K562 (cell line): Measurements from ENCODE around the gene PLD3. TPM values are rescaled to one million over a fixed set of nuclear protein-coding genes. Genes with fewer than 3 reads are reported as not detected.

ENCODE experiments used
- BCOR ChIP-seq: fragments of 450-650 bp; IDR thresholded peaks from 2 replicates; pipeline ENCODE4 v1.6.1; 2016
- CAMTA2 ChIP-seq: fragments of 250-450 bp; sonication (Bioruptor Pico); conservative IDR thresholded peaks from 2 replicates; pipeline ENCODE4 v1.5.1; 2022
- CHD2 ChIP-seq: IDR thresholded peaks from 2 replicates; pipeline ENCODE4 v1.6.1; 2011; ENCODE audit warnings: low read depth, low read length
- EGR1 ChIP-seq: fragments of 450-650 bp; conservative IDR thresholded peaks from 2 replicates; pipeline ENCODE4 v1.6.1; 2017; ENCODE audit warnings: mild to moderate bottlenecking
- ELF1 ChIP-seq: fragments of 200-800 bp; sonication (Bioruptor generic); IDR thresholded peaks from 2 replicates; pipeline ENCODE4 v1.6.1; 2016; ENCODE audit warnings: missing genetic modification characterization, missing compliant biosample characterization
- EP300 ChIP-seq: IDR thresholded peaks from 2 replicates; pipeline ENCODE4 v1.6.1; 2012; ENCODE audit warnings: low read length, improper control_type of control experiment
- HIVEP1 ChIP-seq: fragments of 250-450 bp; sonication (Bioruptor Pico); IDR thresholded peaks from 2 replicates; pipeline ENCODE4 v1.4.0; 2020; ENCODE audit warnings: mild to moderate bottlenecking
- HOXB6 ChIP-seq: fragments of 250-450 bp; sonication (Bioruptor Pico); IDR thresholded peaks from 2 replicates; pipeline ENCODE4 v1.5.1; 2022; ENCODE audit warnings: mild to moderate bottlenecking, borderline replicate concordance
- ILK ChIP-seq: fragments of 450-650 bp; IDR thresholded peaks from 2 replicates; pipeline ENCODE4 v1.6.1; 2016; ENCODE audit warnings: missing genetic modification characterization, low read depth, mild to moderate bottlenecking, missing compliant biosample characterization, moderate library complexity, borderline replicate concordance
- NR2C2 ChIP-seq, 2 experiments: fragments of 200-800 bp in 1 of 2; sonication (Bioruptor generic) in 1 of 2; sonication (generic) in 1 of 2; formaldehyde crosslinking in 1 of 2; IDR thresholded peaks; 2 replicates each; pipeline versions ENCODE4 v1.6.1 to v1.8.0; 2016 to 2022; ENCODE audit warnings: mild to moderate bottlenecking in 1 of 2, missing compliant biosample characterization in 1 of 2, missing genetic modification characterization in 1 of 2, missing genetic modification reagents in 1 of 2
- POLR2AphosphoS2 ChIP-seq: IDR thresholded peaks from 2 replicates; pipeline ENCODE4 v1.6.1; 2012; ENCODE audit warnings: low read length, improper control_type of control experiment
- POLR3A ChIP-seq: IDR thresholded peaks from 2 replicates; pipeline ENCODE4 v1.6.1; 2011; ENCODE audit warnings: borderline replicate concordance, mild to moderate bottlenecking, moderate library complexity; ENCODE audit not compliant: insufficient read length, insufficient read depth; ENCODE audit errors: extremely low read depth
- RBM14 ChIP-seq: fragments of 200-400 bp; formaldehyde crosslinking; IDR thresholded peaks from 2 replicates; pipeline ENCODE4 v1.6.1; 2018; ENCODE audit warnings: low read depth, mild to moderate bottlenecking, low read length, moderate library complexity, borderline replicate concordance; ENCODE audit not compliant: insufficient read depth
- SMAD4 ChIP-seq: fragments of 250-450 bp; sonication (Bioruptor Pico); conservative IDR thresholded peaks from 2 replicates; pipeline ENCODE4 v1.8.0; 2021; ENCODE audit warnings: inconsistent platforms, mild to moderate bottlenecking, moderate library complexity
- SP2 ChIP-seq: IDR thresholded peaks from 2 replicates; pipeline ENCODE4 v1.6.1; 2011; ENCODE audit warnings: mild to moderate bottlenecking, low read depth, low read length, moderate library complexity; ENCODE audit not compliant: poor library complexity, severe bottlenecking; ENCODE audit errors: extremely low read depth
- TEAD2 ChIP-seq: fragments of 450-650 bp; IDR thresholded peaks from 2 replicates; pipeline ENCODE4 v1.6.1; 2016; ENCODE audit warnings: missing genetic modification characterization, control low read depth, missing compliant biosample characterization
- ZC3H8 ChIP-seq: fragments of 450-650 bp; IDR thresholded peaks from 2 replicates; pipeline ENCODE4 v1.6.1; 2017
- ZFPM2 ChIP-seq: fragments of 250-450 bp; sonication (Bioruptor Pico); IDR thresholded peaks from 2 replicates; pipeline ENCODE4 v1.5.1; 2022; ENCODE audit warnings: mild to moderate bottlenecking
- ZNF140 ChIP-seq: fragments of 250-450 bp; sonication (Bioruptor Pico); IDR thresholded peaks from 2 replicates; pipeline ENCODE4 v1.8.0; 2021; ENCODE audit warnings: moderate library complexity, mild to moderate bottlenecking, inconsistent platforms
- ZNF324 ChIP-seq: fragments of 250-450 bp; sonication (Bioruptor Pico); IDR thresholded peaks from 2 replicates; pipeline ENCODE4 v1.4.0; 2020; ENCODE audit warnings: mild to moderate bottlenecking
- ZNF41 ChIP-seq: fragments of 250-450 bp; sonication (Bioruptor Pico); conservative IDR thresholded peaks from 2 replicates; pipeline ENCODE4 v1.4.0; 2020; ENCODE audit warnings: mild to moderate bottlenecking
- ZNF695 ChIP-seq: fragments of 450-650 bp; formaldehyde crosslinking; IDR thresholded peaks from 2 replicates; pipeline ENCODE4 v1.4.0; 2020; ENCODE audit warnings: mild to moderate bottlenecking, moderate library complexity
- polyA plus RNA-seq, 8 experiments: library from polyadenylated mRNA; depleted of rRNA in 4 of 8; stranded (reverse) in 5 of 8; unstranded in 3 of 8; fragments of >200 nt; fragmentation: Nextera tagmentation in 2 of 8; fragmentation: Illumina TruSeq in 1 of 8; extraction: Ambion mirVana in 2 of 8; extraction: Trizol in 1 of 8; gene quantifications; 2 replicates each; pipeline versions ENCODE4 v1.2.1 to v1.2.3, GENCODE V29; 2011 to 2014; ENCODE audit warnings: inconsistent platforms in 1 of 8, missing spikeins in 1 of 8
- total RNA-seq, 7 experiments: library from RNA; depleted of rRNA in 6 of 7; stranded (reverse); fragments of >200 nt in 6 of 7; fragmentation: Illumina TruSeq in 2 of 7; extraction: Trizol in 2 of 7; gene quantifications; 2 replicates each; pipeline versions ENCODE4 v1.2.1 to v1.2.3, GENCODE V29; 2011 to 2021; ENCODE audit warnings: low replicate concordance in 1 of 7
- TF ChIP-seq, protein P1 (sequence below): fragments of 250-450 bp; sonication (Bioruptor Pico); IDR thresholded peaks from 2 replicates; pipeline ENCODE4 v1.5.0; 2021
- TF ChIP-seq, protein P2 (sequence below): fragments of 250-450 bp; sonication (Bioruptor Pico); IDR thresholded peaks from 2 replicates; pipeline ENCODE4 v1.5.0; 2020; ENCODE audit warnings: mild to moderate bottlenecking, borderline replicate concordance
- TF ChIP-seq, protein P3 (sequence below): fragments of 450-650 bp; formaldehyde crosslinking; IDR thresholded peaks from 2 replicates; pipeline ENCODE4 v1.4.0; 2020; ENCODE audit warnings: mild to moderate bottlenecking, moderate library complexity

PLD3 gene
- total and polyA plus RNA-seq, 9 of the 15 experiments (the other 6 are each of a cell fraction or from before 2014, with no cell fraction given), result 2.3 to 128 (median 72.7) TPM

DNA sequence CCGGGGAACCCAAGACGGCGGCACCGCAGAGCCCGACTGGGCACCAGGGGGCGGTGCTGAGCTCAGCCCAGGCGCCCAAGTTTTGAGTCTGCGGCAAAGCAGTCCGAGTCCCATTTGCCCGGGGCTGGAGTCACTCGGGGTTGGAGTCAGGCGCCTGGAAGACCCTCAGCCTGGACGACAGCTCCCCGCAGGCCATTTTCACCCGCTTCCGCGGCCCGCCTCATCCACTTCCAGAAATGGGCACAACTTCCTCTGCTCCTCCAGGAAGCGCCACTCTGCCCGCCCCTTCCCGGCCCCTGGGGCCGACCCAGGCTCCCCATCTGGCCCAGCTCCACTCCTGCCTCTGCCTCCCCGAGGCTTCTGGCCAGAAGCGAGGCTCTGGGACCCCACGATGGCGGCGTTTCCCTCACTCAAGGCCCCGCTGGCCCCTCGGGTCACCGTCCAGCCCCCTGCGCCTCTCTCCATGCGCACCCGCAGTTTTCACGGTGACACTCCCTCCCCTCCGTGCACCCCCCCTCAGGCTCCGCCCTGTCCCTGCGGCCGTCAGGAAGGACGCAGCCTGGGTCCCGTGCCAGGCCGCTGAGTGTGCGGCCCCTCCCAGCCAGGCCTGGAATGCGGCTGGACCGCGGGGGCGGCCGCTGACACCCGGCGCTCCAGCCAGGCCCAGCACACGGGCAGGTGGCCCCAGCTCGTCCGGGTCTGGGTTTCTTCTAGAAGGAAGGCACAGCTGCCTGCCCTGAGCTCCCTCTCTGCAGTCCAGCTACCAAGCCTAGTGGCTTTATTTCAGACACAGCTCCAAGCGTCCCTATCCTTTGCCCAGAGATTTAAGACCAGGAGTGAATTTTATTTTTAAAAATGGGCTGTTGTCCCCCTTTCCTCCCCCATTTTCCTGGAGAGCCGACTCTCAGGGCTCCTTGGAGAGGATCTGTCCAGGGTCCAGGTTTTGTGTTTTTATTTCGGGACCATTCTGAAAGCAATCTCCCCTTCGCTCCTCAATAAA, 72.6 kb downstream of the PLD3 start (continued):
- TF ChIP-seq HOXB6 (CRISPR knock-in tag) (no peak), CAMTA2 (0 out of 2 replicates have a peak, but pooled peaks have one; percentile 23), SP2 (no peak), ILK (tag) (no peak), ZFPM2 (CRISPR knock-in tag) (no peak), ELF1 (tag) (peak; percentile 81), HIVEP1 (CRISPR knock-in tag) (no peak), EP300 (no peak), SMAD4 (CRISPR knock-in tag) (peak; percentile 90), ZC3H8 (no peak), ZNF324 (no peak), POLR2AphosphoS2 (no peak; the same call in 1 of the 2 replicates), TEAD2 (tag) (peak; percentile 93), ZNF41 (no peak), RBM14 (no peak), BCOR (no peak), ZNF695 (CRISPR knock-in tag) (peak; percentile 10; the same call in 1 of the 2 replicates), ZNF140 (no peak), POLR3A (no peak), CHD2 (no peak), NR2C2 (CRISPR knock-in tag; IDR thresholded peaks at IDR 0.05) (no peak), NR2C2 (tag; IDR thresholded peaks at IDR 0.05) (peak; percentile 23; the same call in 1 of the 2 replicates), EGR1 (peak; percentile 98)
- TF ChIP-seq, protein P1, sequence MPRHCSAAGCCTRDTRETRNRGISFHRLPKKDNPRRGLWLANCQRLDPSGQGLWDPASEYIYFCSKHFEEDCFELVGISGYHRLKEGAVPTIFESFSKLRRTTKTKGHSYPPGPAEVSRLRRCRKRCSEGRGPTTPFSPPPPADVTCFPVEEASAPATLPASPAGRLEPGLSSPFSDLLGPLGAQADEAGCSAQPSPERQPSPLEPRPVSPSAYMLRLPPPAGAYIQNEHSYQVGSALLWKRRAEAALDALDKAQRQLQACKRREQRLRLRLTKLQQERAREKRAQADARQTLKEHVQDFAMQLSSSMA (CRISPR knock-in tag), result no peak
- TF ChIP-seq, protein P2, sequence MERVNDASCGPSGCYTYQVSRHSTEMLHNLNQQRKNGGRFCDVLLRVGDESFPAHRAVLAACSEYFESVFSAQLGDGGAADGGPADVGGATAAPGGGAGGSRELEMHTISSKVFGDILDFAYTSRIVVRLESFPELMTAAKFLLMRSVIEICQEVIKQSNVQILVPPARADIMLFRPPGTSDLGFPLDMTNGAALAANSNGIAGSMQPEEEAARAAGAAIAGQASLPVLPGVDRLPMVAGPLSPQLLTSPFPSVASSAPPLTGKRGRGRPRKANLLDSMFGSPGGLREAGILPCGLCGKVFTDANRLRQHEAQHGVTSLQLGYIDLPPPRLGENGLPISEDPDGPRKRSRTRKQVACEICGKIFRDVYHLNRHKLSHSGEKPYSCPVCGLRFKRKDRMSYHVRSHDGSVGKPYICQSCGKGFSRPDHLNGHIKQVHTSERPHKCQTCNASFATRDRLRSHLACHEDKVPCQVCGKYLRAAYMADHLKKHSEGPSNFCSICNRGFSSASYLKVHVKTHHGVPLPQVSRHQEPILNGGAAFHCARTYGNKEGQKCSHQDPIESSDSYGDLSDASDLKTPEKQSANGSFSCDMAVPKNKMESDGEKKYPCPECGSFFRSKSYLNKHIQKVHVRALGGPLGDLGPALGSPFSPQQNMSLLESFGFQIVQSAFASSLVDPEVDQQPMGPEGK, result no peak
- TF ChIP-seq, protein P3, sequence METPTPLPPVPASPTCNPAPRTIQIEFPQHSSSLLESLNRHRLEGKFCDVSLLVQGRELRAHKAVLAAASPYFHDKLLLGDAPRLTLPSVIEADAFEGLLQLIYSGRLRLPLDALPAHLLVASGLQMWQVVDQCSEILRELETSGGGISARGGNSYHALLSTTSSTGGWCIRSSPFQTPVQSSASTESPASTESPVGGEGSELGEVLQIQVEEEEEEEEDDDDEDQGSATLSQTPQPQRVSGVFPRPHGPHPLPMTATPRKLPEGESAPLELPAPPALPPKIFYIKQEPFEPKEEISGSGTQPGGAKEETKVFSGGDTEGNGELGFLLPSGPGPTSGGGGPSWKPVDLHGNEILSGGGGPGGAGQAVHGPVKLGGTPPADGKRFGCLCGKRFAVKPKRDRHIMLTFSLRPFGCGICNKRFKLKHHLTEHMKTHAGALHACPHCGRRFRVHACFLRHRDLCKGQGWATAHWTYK, result no peak
